HEK293 (cell line): ENCODE data around the gene WSB2.
A peak's percentile ranks its signal among the peaks of the same experiment; 100 is the strongest.

Experiments used
- HIC1 ChIP-seq: fragments of 450-650 bp; formaldehyde crosslinking; IDR thresholded peaks from 2 replicates; pipeline ENCODE4 v1.5.1; 2016; ENCODE audit warnings: missing biosample characterization, missing genetic modification characterization
- OVOL3 ChIP-seq: fragments of 450-650 bp; formaldehyde crosslinking; IDR thresholded peaks from 2 replicates; pipeline ENCODE4 v1.5.1; 2016; ENCODE audit warnings: missing biosample characterization, missing genetic modification characterization
- PRDM1 ChIP-seq: fragments of 450-650 bp; formaldehyde crosslinking; IDR thresholded peaks from 2 replicates; pipeline ENCODE4; 2016; ENCODE audit warnings: missing biosample characterization, missing genetic modification characterization
- SP7 ChIP-seq: fragments of 450-650 bp; formaldehyde crosslinking; IDR thresholded peaks from 2 replicates; pipeline ENCODE4 v1.5.1; 2016; ENCODE audit warnings: missing biosample characterization, missing genetic modification characterization
- ZBTB44 ChIP-seq: fragments of 450-650 bp; IDR thresholded peaks from 2 replicates; pipeline ENCODE4 v1.5.1; 2018; ENCODE audit warnings: missing biosample characterization, mild to moderate bottlenecking, missing genetic modification characterization
- ZFP37 ChIP-seq: fragments of 450-650 bp; formaldehyde crosslinking; IDR thresholded peaks from 2 replicates; pipeline ENCODE4 v1.5.1; 2016; ENCODE audit warnings: missing biosample characterization, missing genetic modification characterization
- ZNF138 ChIP-seq: fragments of 450-650 bp; formaldehyde crosslinking; IDR thresholded peaks from 2 replicates; pipeline ENCODE4 v1.5.1; 2016; ENCODE audit warnings: missing biosample characterization, missing genetic modification characterization, borderline replicate concordance
- ZNF157 ChIP-seq: fragments of 450-650 bp; formaldehyde crosslinking; IDR thresholded peaks from 2 replicates; pipeline ENCODE4 v1.5.1; 2016; ENCODE audit warnings: missing biosample characterization, missing genetic modification characterization
- ZNF184 ChIP-seq: fragments of 450-650 bp; IDR thresholded peaks from 2 replicates; pipeline ENCODE4 v1.5.1; 2018; ENCODE audit warnings: missing biosample characterization, mild to moderate bottlenecking, missing genetic modification characterization
- ZNF23 ChIP-seq: fragments of 450-650 bp; formaldehyde crosslinking; IDR thresholded peaks from 2 replicates; pipeline ENCODE4 v1.5.1; 2016; ENCODE audit warnings: missing biosample characterization, missing genetic modification characterization, borderline replicate concordance
- ZNF239 ChIP-seq: fragments of 450-650 bp; formaldehyde crosslinking; IDR thresholded peaks from 2 replicates; pipeline ENCODE4 v1.5.1; 2016; ENCODE audit warnings: missing biosample characterization, missing genetic modification characterization
- ZNF518A ChIP-seq: fragments of 450-650 bp; formaldehyde crosslinking; conservative IDR thresholded peaks from 2 replicates; pipeline ENCODE4 v1.5.1; 2016; ENCODE audit warnings: low read depth, missing biosample characterization, missing genetic modification characterization
- ZNF521 ChIP-seq: fragments of 450-650 bp; formaldehyde crosslinking; IDR thresholded peaks from 2 replicates; pipeline ENCODE4 v1.5.1; 2017; ENCODE audit warnings: missing biosample characterization, mild to moderate bottlenecking, missing genetic modification characterization
- ZNF561 ChIP-seq: fragments of 450-650 bp; IDR thresholded peaks from 2 replicates; pipeline ENCODE4 v1.5.1; 2018; ENCODE audit warnings: missing biosample characterization, missing genetic modification characterization, borderline replicate concordance
- ZNF600 ChIP-seq: fragments of 450-650 bp; formaldehyde crosslinking; IDR thresholded peaks from 2 replicates; pipeline ENCODE4 v1.5.1; 2016; ENCODE audit warnings: missing biosample characterization, missing genetic modification characterization
- ZNF626 ChIP-seq: fragments of 450-650 bp; sonication (Bioruptor Pico); formaldehyde crosslinking; IDR thresholded peaks from 2 replicates; pipeline ENCODE4 v1.5.1; 2018; ENCODE audit warnings: missing biosample characterization, missing genetic modification characterization, inconsistent platforms
- ZNF670 ChIP-seq: fragments of 450-650 bp; formaldehyde crosslinking; IDR thresholded peaks from 2 replicates; pipeline ENCODE4 v1.5.1; 2016; ENCODE audit warnings: missing biosample characterization, missing genetic modification characterization, low read depth
- TF ChIP-seq, protein P1 (sequence below): fragments of 450-650 bp; formaldehyde crosslinking; IDR thresholded peaks from 2 replicates; pipeline ENCODE4 v1.5.1; 2016; ENCODE audit warnings: missing biosample characterization, missing genetic modification characterization
- TF ChIP-seq, protein P2 (sequence below): fragments of 450-650 bp; formaldehyde crosslinking; IDR thresholded peaks from 2 replicates; pipeline ENCODE4 v1.5.0; 2017; ENCODE audit warnings: missing biosample characterization, missing genetic modification characterization, borderline replicate concordance

WSB2 gene

DNA sequence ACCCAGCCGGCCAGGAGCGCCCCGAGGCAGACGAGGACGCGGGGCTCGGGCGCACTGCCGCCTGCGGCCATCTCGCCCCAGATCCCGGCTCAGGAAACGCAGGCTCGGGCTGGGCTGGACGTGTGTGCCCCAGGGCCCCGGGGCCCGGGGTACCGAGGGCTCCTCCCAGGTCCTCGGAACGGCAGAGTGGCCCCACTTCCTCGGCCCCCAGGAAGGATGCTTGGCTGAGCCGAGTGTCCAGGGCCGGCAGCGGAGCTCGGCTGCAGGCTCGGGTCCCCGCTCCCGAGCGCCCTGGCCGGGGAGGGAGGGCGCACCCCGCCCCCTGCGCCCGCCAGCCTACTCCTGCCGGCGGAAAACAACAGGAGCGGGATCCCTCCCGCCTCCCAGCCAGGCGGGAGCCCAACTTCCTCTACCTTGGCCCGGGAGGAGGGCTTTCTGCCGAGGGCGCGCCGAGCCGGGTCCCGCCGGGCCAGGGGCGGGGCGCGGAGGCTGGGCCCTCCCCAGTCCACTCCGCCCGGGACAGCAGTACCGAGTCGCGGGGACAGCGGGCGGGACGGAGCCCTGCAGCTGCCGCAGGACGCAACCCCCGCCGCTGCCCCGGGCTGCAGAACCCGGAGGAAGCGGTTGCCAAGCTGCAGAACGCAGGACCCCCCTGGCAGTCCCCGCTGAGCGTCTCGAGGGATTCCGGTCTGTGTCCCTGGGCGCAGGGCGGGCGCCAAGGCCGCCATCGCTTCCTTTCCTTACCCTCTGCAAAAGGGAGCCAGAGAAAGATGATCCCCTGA, 42.8 kb upstream of the WSB2 start, which contains the start of gene VSIG10 (continued):
- TF ChIP-seq ZNF600 (tag by site-specific recombination) (peak; percentile 66), SP7 (peak; percentile 33; the same call in 1 of the 2 replicates), ZNF138 (tag by site-specific recombination) (no peak), ZNF23 (tag by site-specific recombination) (no peak), ZFP37 (tag by site-specific recombination) (0 out of 2 replicates have a peak, but pooled peaks have one; percentile 24), ZBTB44 (tag by site-specific recombination) (peak; percentile 35; the same call in 1 of the 2 replicates), OVOL3 (tag by site-specific recombination) (no peak), ZNF521 (no peak), ZNF626 (tag by site-specific recombination) (no peak), ZNF157 (tag by site-specific recombination) (no peak), ZNF518A (tag by site-specific recombination) (no peak), HIC1 (tag by site-specific recombination) (peak; percentile 31; the same call in 1 of the 2 replicates), ZNF561 (tag by site-specific recombination) (peak; percentile 87; the same call in 1 of the 2 replicates), PRDM1 (tag by site-specific recombination) (no peak), ZNF184 (no peak), ZNF670 (no peak), ZNF239 (tag by site-specific recombination) (no peak)
- TF ChIP-seq, protein P1, sequence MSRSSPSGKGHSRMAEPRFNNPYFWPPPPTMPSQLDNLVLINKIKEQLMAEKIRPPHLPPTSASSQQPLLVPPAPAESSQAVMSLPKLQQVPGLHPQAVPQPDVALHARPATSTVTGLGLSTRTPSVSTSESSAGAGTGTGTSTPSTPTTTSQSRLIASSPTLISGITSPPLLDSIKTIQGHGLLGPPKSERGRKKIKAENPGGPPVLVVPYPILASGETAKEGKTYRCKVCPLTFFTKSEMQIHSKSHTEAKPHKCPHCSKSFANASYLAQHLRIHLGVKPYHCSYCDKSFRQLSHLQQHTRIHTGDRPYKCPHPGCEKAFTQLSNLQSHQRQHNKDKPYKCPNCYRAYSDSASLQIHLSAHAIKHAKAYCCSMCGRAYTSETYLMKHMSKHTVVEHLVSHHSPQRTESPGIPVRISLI (tag by site-specific recombination): no peak
- TF ChIP-seq, protein P2, sequence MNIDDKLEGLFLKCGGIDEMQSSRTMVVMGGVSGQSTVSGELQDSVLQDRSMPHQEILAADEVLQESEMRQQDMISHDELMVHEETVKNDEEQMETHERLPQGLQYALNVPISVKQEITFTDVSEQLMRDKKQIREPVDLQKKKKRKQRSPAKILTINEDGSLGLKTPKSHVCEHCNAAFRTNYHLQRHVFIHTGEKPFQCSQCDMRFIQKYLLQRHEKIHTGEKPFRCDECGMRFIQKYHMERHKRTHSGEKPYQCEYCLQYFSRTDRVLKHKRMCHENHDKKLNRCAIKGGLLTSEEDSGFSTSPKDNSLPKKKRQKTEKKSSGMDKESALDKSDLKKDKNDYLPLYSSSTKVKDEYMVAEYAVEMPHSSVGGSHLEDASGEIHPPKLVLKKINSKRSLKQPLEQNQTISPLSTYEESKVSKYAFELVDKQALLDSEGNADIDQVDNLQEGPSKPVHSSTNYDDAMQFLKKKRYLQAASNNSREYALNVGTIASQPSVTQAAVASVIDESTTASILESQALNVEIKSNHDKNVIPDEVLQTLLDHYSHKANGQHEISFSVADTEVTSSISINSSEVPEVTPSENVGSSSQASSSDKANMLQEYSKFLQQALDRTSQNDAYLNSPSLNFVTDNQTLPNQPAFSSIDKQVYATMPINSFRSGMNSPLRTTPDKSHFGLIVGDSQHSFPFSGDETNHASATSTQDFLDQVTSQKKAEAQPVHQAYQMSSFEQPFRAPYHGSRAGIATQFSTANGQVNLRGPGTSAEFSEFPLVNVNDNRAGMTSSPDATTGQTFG (tag by site-specific recombination): no peak
